ENCODE results near the gene CLDN14.

CLDN14 gene

DNA sequence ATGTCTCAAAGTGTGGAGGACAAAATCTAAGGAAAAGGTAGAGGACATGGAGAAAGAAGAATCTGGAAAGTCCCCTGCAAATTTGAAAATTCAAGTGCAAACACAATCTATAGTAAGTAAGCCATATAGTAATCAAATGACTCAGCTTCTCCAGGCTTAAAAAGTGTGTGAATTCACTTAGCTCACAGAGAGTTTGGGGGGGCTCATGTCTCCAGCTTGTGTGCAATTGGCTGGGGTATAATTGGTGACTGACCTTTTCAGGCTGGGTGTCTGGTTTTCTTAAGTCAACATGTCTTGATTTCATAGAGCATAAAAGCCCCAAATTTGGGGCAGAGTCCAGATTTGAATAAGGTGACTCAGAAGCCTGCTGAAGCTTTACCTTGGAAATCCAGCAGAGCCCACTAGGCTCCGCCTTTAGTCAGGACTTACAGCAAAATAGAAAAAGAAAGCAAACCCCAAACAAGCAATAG lies 8.6 kb downstream of the CLDN14 start:
- no peak for DNase-seq (ENCODE audit: low read depth)

DNA sequence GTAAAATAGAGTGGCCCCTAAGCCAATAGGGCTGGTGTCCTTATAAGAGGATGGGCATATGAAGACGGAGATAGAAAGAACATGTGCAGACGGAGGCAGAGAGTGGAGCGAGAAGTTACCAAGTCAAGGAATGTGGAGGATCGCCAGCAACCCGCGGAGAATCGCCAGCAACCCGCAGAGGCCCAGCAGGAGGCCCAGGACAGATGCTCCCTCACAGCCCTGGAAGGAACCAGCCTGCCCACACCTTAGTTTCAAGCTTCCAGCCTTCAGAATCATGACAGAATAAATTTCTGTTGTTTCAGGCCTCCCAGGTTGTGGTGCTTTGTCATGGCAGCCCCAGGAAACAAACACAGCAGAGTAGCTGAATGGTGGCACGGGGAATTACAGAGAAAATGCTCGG lies 9.6 kb downstream of the CLDN14 start:
- no peak for DNase-seq (ENCODE audit: low read depth)

DNA sequence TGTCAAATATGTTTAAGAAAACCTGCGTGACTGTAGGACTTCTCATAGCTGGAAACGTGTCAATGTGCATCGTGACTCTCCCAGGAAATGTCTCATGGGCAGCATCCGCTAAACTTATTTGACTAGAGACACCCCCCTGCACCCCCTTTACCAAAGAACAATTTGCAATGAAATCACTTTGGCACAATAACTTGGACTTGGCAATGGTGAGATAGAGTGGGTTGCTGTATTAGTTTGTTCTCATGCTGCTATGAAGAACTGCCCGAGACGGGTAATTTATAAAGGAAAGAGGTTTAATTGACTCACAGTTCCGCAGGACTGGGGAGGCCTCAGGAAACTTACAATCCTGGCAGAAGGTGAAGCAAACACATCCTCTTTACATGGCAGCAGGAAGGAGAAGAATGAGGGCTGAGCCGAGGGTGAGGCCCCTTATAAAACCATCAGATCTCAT lies 13.8 kb downstream of the CLDN14 start:
- DNase-seq (ENCODE audit: low read depth) = no peak

DNA sequence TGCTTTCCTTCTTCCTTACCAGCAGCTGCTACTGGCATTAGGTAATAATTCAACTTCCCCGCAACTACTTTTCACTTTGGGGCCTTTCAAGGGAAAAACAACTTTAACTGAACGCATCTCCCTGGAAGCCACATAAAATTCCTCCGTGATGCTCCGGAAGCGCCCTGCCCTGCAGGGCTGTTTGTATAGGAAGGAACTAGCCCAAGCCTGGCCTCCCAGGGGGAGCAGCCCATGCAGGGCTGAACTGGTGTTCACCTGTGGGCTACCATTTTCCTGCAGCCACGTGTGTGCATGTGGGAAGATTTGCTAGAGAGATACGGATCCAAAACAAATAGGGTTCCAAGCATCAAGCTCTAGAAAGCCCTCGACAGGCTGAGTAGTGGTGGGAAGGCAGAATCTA lies 14.4 kb downstream of the CLDN14 start:
- no peak for DNase-seq (ENCODE audit: low read depth)

- no peak for DNase-seq (ENCODE audit: low read depth)
Observed at GRCh38 chr21:36464590-36464989, 15.3 kb downstream of the CLDN14 start.

- no peak for DNase-seq (ENCODE audit: low read depth)
Observed at GRCh38 chr21:36463991-36464390, 15.9 kb downstream of the CLDN14 start.

GRCh38 chr21:36463204-36463603 lies 16.7 kb downstream of the CLDN14 start:
- DNase-seq (ENCODE audit: low read depth) = no peak

GRCh38 chr21:36461918-36462486 lies 17.9 kb downstream of the CLDN14 start:
- no peak for DNase-seq (ENCODE audit: low read depth)

DNA sequence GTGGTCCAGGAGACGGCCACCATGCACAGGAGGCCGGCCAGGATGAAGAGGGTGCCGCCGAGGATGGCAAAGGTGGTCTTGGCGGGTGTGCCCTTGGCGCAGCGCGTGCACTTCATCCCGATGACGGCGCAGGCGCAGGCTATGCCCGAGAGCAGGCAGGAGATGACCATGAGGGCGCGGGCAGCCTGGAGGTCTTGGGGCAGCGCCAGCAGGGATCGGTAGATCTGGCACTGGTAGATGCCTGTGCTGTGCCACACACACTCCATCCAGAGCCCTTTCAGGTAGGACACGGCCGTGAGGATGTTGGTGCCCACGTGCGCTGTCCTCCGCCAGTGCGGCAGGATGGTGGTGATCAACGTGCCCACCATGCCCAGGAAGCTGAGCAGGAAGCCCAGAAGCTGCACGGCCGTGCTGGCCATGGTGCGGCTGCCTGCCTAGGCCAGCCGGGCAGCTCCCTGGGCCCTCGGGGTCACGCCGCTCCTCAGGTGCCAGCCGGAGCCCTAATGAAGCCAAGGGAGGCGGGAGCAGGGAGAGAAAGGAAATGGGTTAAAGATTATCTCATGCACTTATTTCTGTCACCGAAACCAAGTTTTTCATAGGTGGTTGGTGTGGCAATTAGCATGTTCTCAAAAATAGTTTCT lies 18.5 kb downstream of the CLDN14 start:
- DNase-seq (ENCODE audit: low read depth) = no peak

GRCh38 chr21:36460866-36461265 lies 19.1 kb downstream of the CLDN14 start:
- no peak for DNase-seq (ENCODE audit: low read depth)

GRCh38 chr21:36459098-36459497 lies 20.8 kb downstream of the CLDN14 start:
- no peak for DNase-seq (ENCODE audit: low read depth)

- no peak for DNase-seq (ENCODE audit: low read depth)
Observed at GRCh38 chr21:36456729-36457414, 23.1 kb downstream of the CLDN14 start.

DNA sequence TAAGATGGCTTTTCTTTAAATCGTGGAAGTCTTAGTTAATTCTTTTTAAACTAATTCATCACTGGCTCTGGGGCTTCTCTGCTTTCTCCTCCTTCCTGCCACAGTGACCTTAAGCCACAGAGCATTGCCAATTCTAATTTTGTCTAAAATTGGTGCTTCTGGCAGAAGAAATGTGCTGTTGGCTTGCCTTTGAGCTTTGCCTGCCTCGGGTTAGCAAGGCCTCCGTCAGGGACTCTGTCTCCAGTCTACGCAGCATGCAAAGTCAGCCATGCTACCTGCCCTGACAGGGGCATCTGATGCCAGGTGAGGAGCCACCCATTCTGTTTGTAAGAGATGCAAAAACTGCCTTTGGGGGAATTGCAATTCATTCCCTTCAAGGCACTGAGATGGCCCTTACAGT lies 25.2 kb downstream of the CLDN14 start:
- DNase-seq (ENCODE audit: low read depth) = no peak

- no peak for DNase-seq (ENCODE audit: low read depth)
Observed at GRCh38 chr21:36454093-36454531, 25.8 kb downstream of the CLDN14 start.

DNA sequence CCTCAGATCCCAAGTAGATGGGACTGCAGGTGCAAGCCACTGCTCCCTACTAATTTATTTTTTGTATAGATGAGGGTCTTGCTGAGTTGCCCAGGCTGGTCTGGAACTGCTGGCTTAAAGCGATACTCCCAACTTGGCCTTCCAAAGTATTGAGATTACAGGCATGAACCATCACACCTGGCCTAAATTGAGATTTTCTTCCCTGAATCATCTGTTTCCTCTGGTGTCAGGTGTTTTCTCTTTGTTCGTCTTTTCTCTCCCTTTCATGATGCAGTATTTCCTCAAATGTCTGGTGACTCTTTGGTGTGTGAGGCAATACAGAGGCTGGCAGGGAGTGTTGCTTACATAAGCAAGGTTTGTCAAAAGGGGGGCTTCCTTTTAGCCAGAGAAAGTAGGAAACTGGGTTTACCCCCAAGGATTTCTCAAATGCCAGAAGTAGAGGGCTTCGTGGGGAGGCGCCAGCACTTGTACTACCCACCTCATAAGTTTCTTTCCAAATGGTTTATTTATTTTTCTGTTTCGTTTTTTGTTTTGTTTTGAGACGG lies 27.6 kb downstream of the CLDN14 start:
- no peak for DNase-seq (ENCODE audit: low read depth)

DNA sequence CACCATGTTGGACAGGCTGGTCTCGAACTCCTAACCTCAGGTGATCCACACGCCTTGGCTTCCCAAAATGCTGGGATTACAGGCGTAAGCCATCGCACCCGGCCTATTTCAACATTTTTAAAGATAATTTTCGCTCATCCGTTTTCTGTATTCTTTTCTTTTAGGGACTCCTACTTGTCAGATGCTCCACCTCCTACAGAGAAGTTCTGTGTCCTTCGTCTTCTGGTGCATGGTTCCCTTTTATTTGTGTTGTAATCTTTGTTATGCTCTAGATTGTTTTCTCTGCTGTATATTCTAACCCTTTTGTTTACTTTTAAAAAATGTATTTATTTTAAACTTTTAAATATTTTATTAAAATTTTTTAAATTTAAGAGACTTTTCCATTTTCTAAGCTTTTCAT lies 28.4 kb downstream of the CLDN14 start:
- no peak for DNase-seq (ENCODE audit: low read depth)

DNA sequence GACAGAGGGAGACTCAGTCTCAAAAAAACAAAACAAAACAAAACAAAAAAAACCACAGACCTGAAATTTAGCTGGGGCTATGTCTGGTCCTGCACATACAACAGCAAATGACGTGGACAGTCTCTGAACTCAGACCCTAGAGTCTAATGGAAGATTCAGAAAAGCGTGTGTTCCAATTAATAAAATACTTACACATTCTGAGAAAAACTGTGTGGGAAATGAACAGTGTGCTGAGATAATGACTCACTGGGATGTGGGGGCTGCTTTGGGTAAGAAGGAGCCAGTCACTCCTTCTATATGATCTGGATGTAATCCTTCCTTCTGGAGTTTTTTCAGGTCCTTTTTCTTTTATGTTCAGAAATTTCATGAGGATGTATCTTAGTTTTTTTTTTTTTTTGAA lies 29.4 kb downstream of the CLDN14 start:
- DNase-seq (ENCODE audit: low read depth) = no peak

GRCh38 chr21:36446301-36446700 lies 33.6 kb downstream of the CLDN14 start:
- no peak for DNase-seq (ENCODE audit: low read depth)

DNA sequence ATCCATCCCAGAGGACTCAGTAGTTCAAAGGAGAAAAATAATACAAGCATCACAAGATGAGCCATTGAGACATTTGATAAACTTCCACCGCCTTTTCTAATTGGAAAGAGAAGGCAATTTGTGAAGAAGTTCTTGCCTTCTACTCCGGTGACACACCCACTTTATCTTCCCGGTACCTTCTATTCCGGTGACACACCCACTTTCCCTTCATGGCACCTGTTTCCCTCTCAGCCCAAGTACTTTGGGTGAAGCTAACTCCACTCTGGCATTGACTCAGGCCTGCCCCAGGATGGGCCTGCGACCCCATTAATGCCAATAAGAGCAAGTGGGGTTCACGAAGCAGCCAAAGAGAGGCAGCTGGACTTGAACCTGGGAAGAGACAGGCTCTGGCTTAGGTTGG lies 38.2 kb downstream of the CLDN14 start:
- no peak for DNase-seq (ENCODE audit: low read depth)

DNA sequence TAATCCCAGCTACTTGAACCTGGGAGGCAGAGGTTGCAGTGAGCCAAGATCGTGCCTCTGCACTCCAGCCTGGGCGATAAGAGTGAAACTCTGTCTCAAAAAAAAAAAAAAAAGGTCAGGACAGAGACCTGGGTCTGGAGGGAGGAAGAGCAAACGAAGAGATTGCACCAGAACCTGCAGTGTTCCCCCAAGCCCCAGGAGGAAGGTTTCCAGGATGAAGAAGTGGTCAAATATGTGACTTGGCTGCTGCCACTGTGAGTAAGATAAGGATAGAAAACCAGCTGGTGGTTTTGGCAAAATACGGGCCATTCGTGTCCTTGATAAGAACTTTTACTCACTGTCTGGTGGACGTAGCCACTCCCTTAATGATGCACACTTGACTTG lies 42.2 kb downstream of the CLDN14 start:
- DNase-seq (ENCODE audit: low read depth) = no peak

- DNase-seq (ENCODE audit: low read depth) = no peak
Observed at GRCh38 chr21:36436829-36437744, 42.8 kb downstream of the CLDN14 start.

GRCh38 chr21:36434144-36434543 lies 45.8 kb downstream of the CLDN14 start:
- DNase-seq (ENCODE audit: low read depth) = no peak

All from activated T-cell treated with anti-CD3 and anti-CD28 coated beads for 24 hours (primary cell).